DOHH2 (cell line): ENCODE results near the gene SMPDL3A.

Source experiments
- H3F3A ChIP-seq: fragments of 200-600 bp; sonication (generic), shearing (Covaris generic); 2 replicates; pipeline ENCODE4 v1.6.0; 2016; ENCODE audit warnings: antibody characterized with exemption, mild to moderate bottlenecking; ENCODE audit not compliant: control insufficient read depth, insufficient read depth
- H3K27ac ChIP-seq: fragments of 200-600 bp; sonication (generic); 2 replicates; pipeline ENCODE4 v1.5.1; 2014; ENCODE audit warnings: low read depth, mild to moderate bottlenecking, low read length, moderate library complexity
- H3K27me3 ChIP-seq: fragments of 200-600 bp; sonication (generic); 2 replicates; pipeline ENCODE4 v1.6.1; 2014; ENCODE audit warnings: mild to moderate bottlenecking, low read length, mixed read lengths; ENCODE audit not compliant: control insufficient read depth
- H3K36me3 ChIP-seq: fragments of 200-600 bp; sonication (generic); 2 replicates; pipeline ENCODE4 v1.6.1; 2014; ENCODE audit warnings: mild to moderate bottlenecking, low read length, moderate library complexity, mixed read lengths; ENCODE audit not compliant: control insufficient read depth
- H3K4me1 ChIP-seq: fragments of 200-600 bp; sonication (generic); 2 replicates; pipeline ENCODE4 v1.6.1; 2014; ENCODE audit warnings: mild to moderate bottlenecking, low read length, mixed read lengths; ENCODE audit not compliant: control insufficient read depth
- H3K4me2 ChIP-seq: fragments of 200-600 bp; sonication (generic); 2 replicates; pipeline ENCODE4 v1.6.0; 2014; ENCODE audit warnings: mild to moderate bottlenecking, low read length, moderate library complexity
- H3K4me3 ChIP-seq: fragments of 200-600 bp; sonication (generic); 2 replicates; pipeline ENCODE4 v1.5.1; 2014; ENCODE audit warnings: mild to moderate bottlenecking, low read length, mixed read lengths
- H3K79me2 ChIP-seq: fragments of 200-600 bp; sonication (generic); 2 replicates; pipeline ENCODE4 v1.6.1; 2014; ENCODE audit warnings: mild to moderate bottlenecking, low read length, mixed read lengths; ENCODE audit not compliant: control insufficient read depth
- H3K9me2 ChIP-seq: fragments of 200-600 bp; sonication (generic); replicated peaks from 2 replicates; pipeline ENCODE4 v1.6.1; 2014; ENCODE audit warnings: mild to moderate bottlenecking, low read length, mixed read lengths; ENCODE audit not compliant: control insufficient read depth
- H3K9me3 ChIP-seq: fragments of 200-600 bp; sonication (generic); 2 replicates; pipeline ENCODE4 v1.6.1; 2014; ENCODE audit warnings: antibody characterized with exemption, low read length, mixed read lengths; ENCODE audit not compliant: control insufficient read depth, insufficient read depth
- H4K20me1 ChIP-seq: fragments of 200-600 bp; sonication (generic); 2 replicates; pipeline ENCODE4 v1.6.0; 2014; ENCODE audit warnings: low read depth, mild to moderate bottlenecking, antibody characterized with exemption, low read length, moderate library complexity; ENCODE audit not compliant: control insufficient read depth, insufficient read depth
- CTCF ChIP-seq: fragments of 200-600 bp; sonication (generic); IDR thresholded peaks from one replicate; pipeline ENCODE4 v1.5.1; 2014; ENCODE audit warnings: antibody characterized with exemption, mild to moderate bottlenecking, low read depth, low read length; ENCODE audit not compliant: poor library complexity, severe bottlenecking
- EZH2phosphoT487 ChIP-seq: fragments of 200-600 bp; sonication (generic); IDR thresholded peaks from 2 replicates; pipeline ENCODE4 v1.6.1; 2017; ENCODE audit warnings: borderline replicate concordance, mild to moderate bottlenecking, antibody characterized with exemption, low read length, moderate library complexity, mixed read lengths

Gene SMPDL3A

GRCh38 chr6:122831511-122831910, 42.5 kb downstream of the SMPDL3A start:
- no peaks in the 10 kb centered on the region for H3K27me3 ChIP-seq
- H3K4me3 ChIP-seq, result no peak overlapping the region
- no peaks in the 10 kb centered on the region for H3K4me1 ChIP-seq
- no peaks in the 10 kb centered on the region for H3K79me2 ChIP-seq
- no peak overlapping the region for H3K27ac ChIP-seq
- H3K4me2 ChIP-seq, result no peak overlapping the region
- no peaks in the 10 kb centered on the region for H3K9me2 ChIP-seq
- H3F3A ChIP-seq, result no peaks in the 10 kb centered on the region
- no peaks in the 10 kb centered on the region for H4K20me1 ChIP-seq
- H3K36me3 ChIP-seq, result no peaks in the 10 kb centered on the region
- no peaks in the 10 kb centered on the region for H3K9me3 ChIP-seq
- TF ChIP-seq EZH2phosphoT487, result no peak
- TF ChIP-seq CTCF, result no peak

GRCh38 chr6:122832459-122832858, 43.4 kb downstream of the SMPDL3A start:
- Histone ChIP-seq H3K27me3 (no peaks in the 10 kb centered on the region), H3K4me2 (no peak overlapping the region), H3K4me1 (no peaks in the 10 kb centered on the region), H3K9me2 (no peaks in the 10 kb centered on the region), H4K20me1 (no peaks in the 10 kb centered on the region), H3F3A (no peaks in the 10 kb centered on the region), H3K79me2 (no peaks in the 10 kb centered on the region), H3K27ac (no peak overlapping the region), H3K9me3 (no peaks in the 10 kb centered on the region), H3K4me3 (no peak overlapping the region), H3K36me3 (no peaks in the 10 kb centered on the region)
- TF ChIP-seq CTCF (no peak), EZH2phosphoT487 (no peak)

- no peaks in the 10 kb centered on the region for H4K20me1 ChIP-seq
- H3K27ac ChIP-seq, result no peak overlapping the region
- no peaks in the 10 kb centered on the region for H3K36me3 ChIP-seq
- no peaks in the 10 kb centered on the region for H3K27me3 ChIP-seq
- no peak overlapping the region for H3K4me2 ChIP-seq
- no peak overlapping the region for H3K4me3 ChIP-seq
- TF ChIP-seq EZH2phosphoT487 (no peak), CTCF (no peak)
- no peaks in the 10 kb centered on the region for H3K79me2 ChIP-seq
- no peaks in the 10 kb centered on the region for H3K9me2 ChIP-seq
- H3F3A ChIP-seq, result no peaks in the 10 kb centered on the region
- no peaks in the 10 kb centered on the region for H3K4me1 ChIP-seq
- no peaks in the 10 kb centered on the region for H3K9me3 ChIP-seq
Observed at GRCh38 chr6:122833021-122833491, 44.0 kb downstream of the SMPDL3A start.
